Measurements from ENCODE around the gene PCDH9.

Gene PCDH9

GRCh38 chr13:66926200-66926850, 303.8 kb downstream of the PCDH9 start:
- 67% methylated on average over 3 of the region's 4 CpGs for WGBS

GRCh38 chr13:66922444-66922843, 307.7 kb downstream of the PCDH9 start:
- DNase-seq: no peak
- H2BK12ac ChIP-seq (ENCODE audit: low read length in 2 of 2): no peak overlapping the region
- H2BK5ac ChIP-seq (ENCODE audit: low read depth, low read length, poor library complexity, severe bottlenecking): no peak overlapping the region
- H3K14ac ChIP-seq (ENCODE audit: low read length in 2 of 2): no peak overlapping the region
- no peak overlapping the region for H2AFZ ChIP-seq (ENCODE audit: low read depth, low read length)
- H3K4ac ChIP-seq (ENCODE audit: low read depth in 1 of 2, low read length in 2 of 2): no peak overlapping the region
- H3K23ac ChIP-seq (ENCODE audit: low read length in 2 of 2): no peak overlapping the region
- no CpG with 5 or more reads among the region's 1 CpG for WGBS
- H2AK5ac ChIP-seq (ENCODE audit: low read length, severe bottlenecking): no peak overlapping the region
- no peak overlapping the region for H4K91ac ChIP-seq (ENCODE audit: low read length)
- no peak overlapping the region for H4K8ac ChIP-seq (ENCODE audit: low read length)
- no peak overlapping the region for H2BK15ac ChIP-seq (ENCODE audit: low read depth, poor library complexity, severe bottlenecking)
- no peaks in the 10 kb centered on the region for H3K79me1 ChIP-seq (replicated peaks; ENCODE audit: low read length, poor library complexity, severe bottlenecking)
- H3K18ac ChIP-seq (ENCODE audit: low read depth in 1 of 2, low read length in 2 of 2): no peak overlapping the region
- H3K9ac ChIP-seq (ENCODE audit: low read length): no peak overlapping the region
- no peaks in the 10 kb centered on the region for H3K36me3 ChIP-seq (ENCODE audit: control insufficient read depth in 1 of 2, insufficient read depth in 2 of 2, low read depth in 1 of 2, low read length in 2 of 2)
- no peak overlapping the region for H3K4me3 ChIP-seq (ENCODE audit: insufficient read depth in 1 of 2, low read depth in 1 of 2, low read length in 2 of 2)
- H3K27ac ChIP-seq (ENCODE audit: low read length, poor library complexity, severe bottlenecking): no peak overlapping the region
- H3K4me2 ChIP-seq (ENCODE audit: low read length, poor library complexity, severe bottlenecking): no peak overlapping the region
- H2BK120ac ChIP-seq (ENCODE audit: low read depth, low read length): no peak overlapping the region
- H3K27me3 ChIP-seq (ENCODE audit: control insufficient read depth in 1 of 2, insufficient read depth in 1 of 2, low read length in 2 of 2): no peaks in the 10 kb centered on the region
- no peaks in the 10 kb centered on the region for H3K9me3 ChIP-seq (ENCODE audit: control insufficient read depth, low read length)
- H3K4me1 ChIP-seq (ENCODE audit: control insufficient read depth, insufficient read depth, low read depth, low read length): no peaks in the 10 kb centered on the region

More at GRCh38 chr13:66926200-66926850, 303.8 kb downstream of the PCDH9 start:
- Histone ChIP-seq H3K4me2 (ENCODE audit: low read length, poor library complexity, severe bottlenecking) (no peak overlapping the region), H2BK120ac (ENCODE audit: low read depth, low read length) (no peak overlapping the region), H3K9me3 (ENCODE audit: control insufficient read depth, low read length) (no peaks in the 10 kb centered on the region), H3K36me3 (ENCODE audit: control insufficient read depth in 1 of 2, insufficient read depth in 2 of 2, low read depth in 1 of 2, low read length in 2 of 2) (no peaks in the 10 kb centered on the region), H3K4me3 (ENCODE audit: insufficient read depth in 1 of 2, low read depth in 1 of 2, low read length in 2 of 2) (no peak overlapping the region), H3K27ac (ENCODE audit: low read length, poor library complexity, severe bottlenecking) (no peak overlapping the region), H2AFZ (ENCODE audit: low read depth, low read length) (no peak overlapping the region), H3K79me1 (replicated peaks; ENCODE audit: low read length, poor library complexity, severe bottlenecking) (no peaks in the 10 kb centered on the region), H2BK15ac (ENCODE audit: low read depth, poor library complexity, severe bottlenecking) (no peak overlapping the region), H3K4ac (ENCODE audit: low read depth in 1 of 2, low read length in 2 of 2) (no peak overlapping the region), H3K23ac (ENCODE audit: low read length in 2 of 2) (no peak overlapping the region), H4K91ac (ENCODE audit: low read length) (no peak overlapping the region), H3K27me3 (ENCODE audit: control insufficient read depth in 1 of 2, insufficient read depth in 1 of 2, low read length in 2 of 2) (no peaks in the 10 kb centered on the region), H3K18ac (ENCODE audit: low read depth in 1 of 2, low read length in 2 of 2) (no peak overlapping the region), H2AK5ac (ENCODE audit: low read length, severe bottlenecking) (no peak overlapping the region), H3K4me1 (ENCODE audit: control insufficient read depth, insufficient read depth, low read depth, low read length) (no peaks in the 10 kb centered on the region), H3K14ac (ENCODE audit: low read length in 2 of 2) (no peak overlapping the region), H4K8ac (ENCODE audit: low read length) (no peak overlapping the region), H2BK5ac (ENCODE audit: low read depth, low read length, poor library complexity, severe bottlenecking) (no peak overlapping the region), H3K9ac (ENCODE audit: low read length) (no peak overlapping the region), H2BK12ac (ENCODE audit: low read length in 2 of 2) (no peak overlapping the region)
- DNase-seq: no peak

- Histone ChIP-seq H2BK15ac (ENCODE audit: low read depth, poor library complexity, severe bottlenecking) (no peak overlapping the region), H2AK5ac (ENCODE audit: low read length, severe bottlenecking) (no peak overlapping the region), H3K27ac (ENCODE audit: low read length, poor library complexity, severe bottlenecking) (no peak overlapping the region), H3K18ac (ENCODE audit: low read depth in 1 of 2, low read length in 2 of 2) (no peak overlapping the region), H3K4ac (ENCODE audit: low read depth in 1 of 2, low read length in 2 of 2) (no peak overlapping the region), H3K36me3 (ENCODE audit: control insufficient read depth in 1 of 2, insufficient read depth in 2 of 2, low read depth in 1 of 2, low read length in 2 of 2) (no peaks in the 10 kb centered on the region), H3K27me3 (ENCODE audit: control insufficient read depth in 1 of 2, insufficient read depth in 1 of 2, low read length in 2 of 2) (no peaks in the 10 kb centered on the region), H2AFZ (ENCODE audit: low read depth, low read length) (no peak overlapping the region), H3K4me3 (ENCODE audit: insufficient read depth in 1 of 2, low read depth in 1 of 2, low read length in 2 of 2) (no peak overlapping the region), H3K79me1 (replicated peaks; ENCODE audit: low read length, poor library complexity, severe bottlenecking) (no peaks in the 10 kb centered on the region), H3K4me1 (ENCODE audit: control insufficient read depth, insufficient read depth, low read depth, low read length) (no peaks in the 10 kb centered on the region), H3K9ac (ENCODE audit: low read length) (no peak overlapping the region), H2BK5ac (ENCODE audit: low read depth, low read length, poor library complexity, severe bottlenecking) (no peak overlapping the region), H2BK120ac (ENCODE audit: low read depth, low read length) (no peak overlapping the region), H3K9me3 (ENCODE audit: control insufficient read depth, low read length) (no peaks in the 10 kb centered on the region), H2BK12ac (ENCODE audit: low read length in 2 of 2) (no peak overlapping the region), H4K8ac (ENCODE audit: low read length) (no peak overlapping the region), H3K4me2 (ENCODE audit: low read length, poor library complexity, severe bottlenecking) (no peak overlapping the region), H4K91ac (ENCODE audit: low read length) (no peak overlapping the region), H3K14ac (ENCODE audit: low read length in 2 of 2) (no peak overlapping the region), H3K23ac (ENCODE audit: low read length in 2 of 2) (no peak overlapping the region)
- WGBS: 86% methylated on average over 3 of the region's 5 CpGs
- no peak for DNase-seq
These were observed 308.7 kb downstream of the PCDH9 start for GRCh38 chr13:66921437-66921836.

GRCh38 chr13:66915596-66916185, 314.4 kb downstream of the PCDH9 start:
- Histone ChIP-seq H3K36me3 (ENCODE audit: control insufficient read depth in 1 of 2, insufficient read depth in 2 of 2, low read depth in 1 of 2, low read length in 2 of 2) (no peaks in the 10 kb centered on the region), H2AK5ac (ENCODE audit: low read length, severe bottlenecking) (no peak overlapping the region), H3K23ac (ENCODE audit: low read length in 2 of 2) (no peak overlapping the region), H3K9ac (ENCODE audit: low read length) (peak overlapping the region; percentile 17), H3K27ac (ENCODE audit: low read length, poor library complexity, severe bottlenecking) (no peak overlapping the region), H2AFZ (ENCODE audit: low read depth, low read length) (no peak overlapping the region), H3K14ac (ENCODE audit: low read length in 2 of 2) (no peak overlapping the region), H4K91ac (ENCODE audit: low read length) (no peak overlapping the region), H2BK5ac (ENCODE audit: low read depth, low read length, poor library complexity, severe bottlenecking) (no peak overlapping the region), H3K4me1 (ENCODE audit: control insufficient read depth, insufficient read depth, low read depth, low read length) (no peaks in the 10 kb centered on the region), H2BK12ac (ENCODE audit: low read length in 2 of 2) (no peak overlapping the region), H3K4ac (ENCODE audit: low read depth in 1 of 2, low read length in 2 of 2) (no peak overlapping the region), H3K4me3 (ENCODE audit: insufficient read depth in 1 of 2, low read depth in 1 of 2, low read length in 2 of 2) (no peak overlapping the region), H2BK120ac (ENCODE audit: low read depth, low read length) (no peak overlapping the region), H3K18ac (ENCODE audit: low read depth in 1 of 2, low read length in 2 of 2) (no peak overlapping the region), H3K4me2 (ENCODE audit: low read length, poor library complexity, severe bottlenecking) (no peak overlapping the region), H3K9me3 (ENCODE audit: control insufficient read depth, low read length) (no peaks in the 10 kb centered on the region), H3K27me3 (ENCODE audit: control insufficient read depth in 1 of 2, insufficient read depth in 1 of 2, low read length in 2 of 2) (no peaks in the 10 kb centered on the region), H2BK15ac (ENCODE audit: low read depth, poor library complexity, severe bottlenecking) (no peak overlapping the region), H4K8ac (ENCODE audit: low read length) (no peak overlapping the region), H3K79me1 (replicated peaks; ENCODE audit: low read length, poor library complexity, severe bottlenecking) (no peaks in the 10 kb centered on the region)
- DNase-seq: peak; percentile 59
- WGBS: no CpG with 5 or more reads among the region's 1 CpG
